ENCODE measurements around the gene P2RX2.

The P2RX2 gene

DNA sequence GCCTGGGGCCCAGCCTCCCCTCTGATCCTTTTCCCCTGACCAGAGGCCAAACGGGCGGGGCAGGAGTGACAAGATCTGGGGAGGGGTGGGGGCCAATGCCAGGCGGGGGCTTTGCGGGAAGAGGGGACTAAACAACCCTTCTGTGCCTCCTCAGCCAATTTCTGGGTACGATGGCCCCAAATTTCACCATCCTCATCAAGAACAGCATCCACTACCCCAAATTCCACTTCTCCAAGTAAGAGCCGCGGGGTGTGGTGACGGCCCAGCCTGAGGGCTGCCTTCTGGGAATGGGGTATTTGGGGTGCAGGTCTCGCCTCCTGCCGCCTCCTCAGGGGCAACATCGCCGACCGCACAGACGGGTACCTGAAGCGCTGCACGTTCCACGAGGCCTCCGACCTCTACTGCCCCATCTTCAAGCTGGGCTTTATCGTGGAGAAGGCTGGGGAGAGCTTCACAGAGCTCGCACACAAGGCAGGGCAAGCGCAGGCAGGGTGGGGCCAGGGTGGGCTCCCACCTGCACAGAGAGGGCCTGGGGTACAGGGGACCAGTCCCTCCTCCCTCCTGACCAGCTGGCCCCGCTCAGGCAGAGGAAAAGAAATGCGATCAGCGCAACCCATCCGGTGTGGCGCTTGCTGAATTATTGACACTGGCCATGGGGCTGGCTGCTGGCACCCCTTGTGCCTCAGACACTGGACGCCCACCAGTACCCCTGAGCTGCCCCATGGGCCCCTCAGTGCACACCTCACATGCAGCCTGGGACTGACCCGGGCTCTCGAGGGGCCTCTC, 1.7 kb downstream of the P2RX2 start:
- no peak for DNase-seq (ENCODE audit: low read depth)

DNA sequence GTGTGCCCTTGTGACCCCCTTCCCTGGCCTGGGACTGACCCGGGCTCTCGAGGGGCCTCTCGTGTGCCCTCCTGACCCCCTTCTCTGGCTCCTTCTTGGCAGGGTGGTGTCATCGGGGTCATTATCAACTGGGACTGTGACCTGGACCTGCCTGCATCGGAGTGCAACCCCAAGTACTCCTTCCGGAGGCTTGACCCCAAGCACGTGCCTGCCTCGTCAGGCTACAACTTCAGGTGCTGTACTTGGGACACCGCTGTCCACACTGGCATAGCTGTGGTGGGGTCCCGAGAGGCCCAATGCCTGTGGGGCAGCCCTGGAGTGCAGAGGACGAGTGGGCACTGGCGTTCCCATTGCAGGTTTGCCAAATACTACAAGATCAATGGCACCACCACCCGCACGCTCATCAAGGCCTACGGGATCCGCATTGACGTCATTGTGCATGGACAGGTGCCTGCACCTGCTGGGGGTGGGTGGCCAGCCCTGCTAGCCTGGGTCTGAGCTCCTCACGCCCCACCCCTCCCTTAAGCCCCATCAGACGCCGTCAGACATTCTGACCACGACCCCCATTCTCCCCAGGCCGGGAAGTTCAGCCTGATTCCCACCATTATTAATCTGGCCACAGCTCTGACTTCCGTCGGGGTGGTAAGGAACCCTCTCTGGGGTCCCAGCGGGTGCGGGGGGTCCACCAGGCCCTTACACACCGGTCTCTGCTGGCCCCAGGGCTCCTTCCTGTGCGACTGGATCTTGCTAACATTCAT, 2.5 kb downstream of the P2RX2 start:
- DNase-seq (ENCODE audit: low read depth): no peak

DNA sequence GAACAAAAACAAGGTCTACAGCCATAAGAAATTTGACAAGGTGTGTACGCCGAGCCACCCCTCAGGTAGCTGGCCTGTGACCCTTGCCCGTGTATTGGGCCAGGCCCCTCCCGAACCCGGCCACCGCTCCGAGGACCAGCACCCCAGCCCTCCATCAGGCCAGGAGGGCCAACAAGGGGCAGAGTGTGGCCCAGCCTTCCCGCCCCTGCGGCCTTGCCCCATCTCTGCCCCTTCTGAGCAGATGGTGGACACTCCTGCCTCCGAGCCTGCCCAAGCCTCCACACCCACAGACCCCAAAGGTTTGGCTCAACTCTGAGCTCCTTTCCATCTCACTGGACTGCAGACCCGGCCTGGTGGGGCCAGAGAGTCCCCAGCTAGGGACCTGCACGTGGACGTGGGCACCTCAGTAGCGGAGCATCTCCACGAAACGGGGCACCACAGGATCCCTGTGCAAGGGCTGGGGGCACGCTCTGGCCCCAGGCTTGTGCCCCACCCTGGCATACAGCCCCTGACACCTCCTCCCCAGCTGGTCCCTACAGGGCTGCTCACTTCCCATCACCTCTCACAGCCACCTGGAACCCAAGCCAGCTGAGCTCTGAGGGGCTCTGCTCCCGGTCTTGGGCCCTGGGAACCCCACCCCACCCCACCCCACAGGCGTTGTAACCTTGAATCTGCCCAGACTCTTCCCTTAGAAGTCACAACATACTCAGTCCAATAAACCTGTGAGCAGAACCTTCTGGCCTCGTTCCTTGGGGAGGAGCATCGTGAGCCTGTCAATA, 3.3 kb downstream of the P2RX2 start:
- no peak for DNase-seq (ENCODE audit: low read depth)

DNA sequence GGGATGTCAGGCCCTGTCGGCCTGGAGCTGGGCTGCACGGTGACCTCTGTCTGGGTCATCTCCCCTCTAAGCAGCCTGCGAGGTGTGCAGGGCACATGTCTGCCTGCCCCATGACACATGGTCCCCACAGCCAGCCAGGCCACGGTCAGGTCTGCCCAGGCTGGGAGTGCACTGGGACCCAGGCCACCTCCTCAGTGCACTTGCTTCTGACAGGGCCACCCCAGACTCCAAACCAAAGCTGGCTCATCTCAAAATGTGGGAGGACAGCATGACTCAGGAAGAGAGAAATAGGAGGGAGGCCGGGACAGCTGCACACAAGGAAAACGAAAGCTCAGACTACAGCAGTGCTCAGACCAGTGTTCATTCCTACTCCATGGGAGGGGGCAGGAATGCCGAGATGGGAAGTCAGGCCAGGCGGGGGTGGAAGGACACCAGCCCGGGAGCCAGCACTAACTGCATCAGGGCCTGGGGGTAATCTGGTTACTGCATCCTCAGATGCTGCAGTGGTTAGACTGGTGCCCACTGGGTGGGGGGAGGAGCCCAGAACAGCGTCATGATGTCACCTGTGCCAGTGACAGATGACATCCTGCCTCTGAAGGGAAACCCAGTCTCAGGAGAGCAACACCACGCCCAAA, 4.0 kb downstream of the P2RX2 start:
- no peak for DNase-seq (ENCODE audit: low read depth)

DNA sequence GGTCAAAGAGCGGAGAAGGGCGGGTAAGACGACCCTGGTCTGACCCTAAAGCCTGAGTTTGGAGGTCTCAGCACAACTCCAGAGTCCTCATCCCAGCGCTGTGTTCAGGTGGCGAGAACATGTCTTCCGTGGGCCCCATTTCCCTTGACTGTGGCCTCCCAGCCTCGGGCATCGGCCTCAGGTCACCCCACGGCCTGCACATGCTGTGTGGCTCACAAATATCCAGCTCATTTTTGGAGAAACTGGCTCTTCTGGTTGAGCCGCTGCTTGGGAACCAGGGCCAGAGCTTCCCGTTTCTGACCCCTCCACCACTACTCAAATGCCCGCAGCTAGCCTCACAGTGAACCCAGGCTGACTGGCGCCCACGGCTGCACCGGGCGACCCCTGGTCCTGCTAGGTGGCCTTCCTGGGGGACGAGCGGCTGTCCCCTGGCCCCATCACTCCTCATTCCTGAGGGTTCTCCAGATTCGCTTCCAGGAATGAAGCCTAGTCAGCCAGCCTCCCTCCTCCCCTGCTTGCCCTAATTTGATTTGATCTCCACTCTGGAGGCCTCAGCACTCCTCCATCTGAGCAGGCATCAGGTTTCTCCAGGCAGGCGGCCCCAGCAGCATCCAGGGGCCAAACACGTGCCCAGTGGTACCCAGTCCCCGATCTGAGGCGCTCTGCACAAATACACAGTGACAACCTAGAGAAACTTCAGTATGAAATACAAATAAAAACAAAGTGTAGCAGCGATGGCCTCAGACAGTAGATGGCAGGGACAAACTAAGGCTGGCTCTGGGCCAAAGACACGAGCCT, 4.7 kb downstream of the P2RX2 start:
- DNase-seq (ENCODE audit: low read depth): no peak

DNA sequence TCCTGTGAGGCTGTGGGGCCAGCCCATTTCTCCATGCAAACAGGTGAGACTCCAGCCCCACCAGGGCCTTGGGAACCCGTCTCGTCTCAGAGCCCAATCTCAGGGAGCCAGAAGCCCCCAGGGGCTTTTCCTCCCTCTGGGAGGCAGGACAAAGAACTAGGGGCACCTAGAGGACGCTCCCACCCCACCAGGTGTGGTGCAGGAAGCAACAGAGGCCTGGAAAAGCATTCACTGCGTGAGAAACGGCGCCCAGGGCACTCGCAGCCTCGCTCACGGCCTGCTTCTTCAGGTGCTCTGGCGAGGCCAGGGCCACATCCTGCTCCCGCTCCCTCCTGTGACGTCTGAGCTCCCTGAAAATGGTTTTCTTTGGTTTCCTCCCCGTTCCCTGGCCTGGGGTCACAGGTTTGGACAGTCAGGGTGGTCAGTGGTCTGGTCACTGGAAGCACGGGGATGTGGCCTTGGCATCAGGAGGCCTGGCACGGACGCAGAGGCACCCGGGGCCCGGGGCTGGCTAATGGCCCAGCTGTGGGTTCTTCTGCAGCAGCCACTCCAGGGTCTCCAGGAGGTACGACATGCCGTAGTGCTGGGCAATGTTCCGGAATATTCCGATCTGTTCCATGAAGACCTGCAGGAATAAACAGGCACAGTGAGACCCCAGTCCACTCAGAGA, 5.7 kb downstream of the P2RX2 start:
- DNase-seq (ENCODE audit: low read depth): no peak

DNA sequence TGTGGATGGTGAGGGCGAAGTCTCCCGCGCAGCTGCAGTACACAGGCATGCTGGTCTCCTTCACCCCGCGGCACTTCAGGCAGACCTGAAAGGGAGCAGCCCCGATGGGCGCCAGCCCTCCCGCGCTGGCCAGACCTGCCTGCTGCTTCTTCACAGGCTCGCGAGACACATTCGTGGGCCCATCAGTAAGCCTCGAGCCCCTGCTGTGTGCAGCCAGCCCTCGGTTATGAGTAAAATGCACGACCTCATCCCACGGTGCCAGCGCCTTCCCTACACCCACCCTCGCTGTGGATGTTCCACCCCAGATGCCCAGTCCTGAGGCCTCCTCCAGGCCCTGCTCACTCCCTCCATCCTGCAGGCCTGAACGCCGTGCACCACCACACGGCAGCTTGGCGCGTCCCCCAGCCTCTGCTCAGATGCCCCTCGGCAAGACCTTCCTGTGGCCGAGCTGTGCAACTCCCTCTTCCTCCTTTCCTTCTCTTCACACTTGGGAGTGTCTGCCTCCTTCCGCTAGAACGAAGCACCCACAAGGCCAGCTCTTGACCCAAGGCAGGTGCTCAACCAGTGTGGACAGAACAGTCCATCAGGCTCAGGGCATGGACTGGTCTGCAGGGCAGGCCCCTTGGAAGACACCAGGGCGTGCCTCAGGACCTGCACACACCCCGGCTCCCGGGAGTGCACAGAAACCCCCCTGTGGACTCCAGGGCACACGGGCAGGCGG, 6.5 kb downstream of the P2RX2 start:
- no peak for DNase-seq (ENCODE audit: low read depth)

DNA sequence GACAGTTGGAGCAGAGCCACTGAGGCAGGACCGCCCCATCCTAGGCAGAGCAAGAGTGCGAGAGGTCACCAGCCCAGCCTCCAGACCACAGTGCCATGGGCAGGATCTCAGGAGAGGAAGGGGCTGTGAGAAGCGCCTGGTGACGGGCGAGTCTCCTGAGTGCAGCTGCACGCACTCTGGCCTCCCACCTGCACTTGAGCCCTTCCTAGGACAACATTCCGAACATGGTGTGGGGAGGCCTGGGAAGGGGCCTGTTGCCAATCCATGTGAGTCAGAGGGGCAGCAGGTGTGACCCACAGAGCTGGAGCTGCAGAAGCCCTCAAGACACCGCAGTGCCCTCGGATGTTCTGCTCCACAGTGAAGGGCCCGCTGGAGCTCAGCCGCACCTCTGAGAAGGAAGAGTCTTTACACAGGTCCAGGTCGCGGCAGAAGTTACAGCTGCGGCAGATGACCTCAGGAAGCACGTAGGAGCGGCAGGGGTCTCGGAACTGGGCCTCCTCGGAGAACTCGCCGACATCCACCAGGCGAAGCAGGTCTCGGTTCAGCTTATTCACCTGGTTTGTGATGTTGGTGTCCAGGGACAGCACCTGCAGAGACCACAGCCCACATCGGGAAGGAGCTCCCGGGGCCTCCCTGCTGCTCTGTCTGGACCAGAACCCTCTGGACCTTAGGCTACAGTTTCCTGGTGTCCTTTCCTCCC, 7.3 kb downstream of the P2RX2 start:
- DNase-seq (ENCODE audit: low read depth): no peak

DNA sequence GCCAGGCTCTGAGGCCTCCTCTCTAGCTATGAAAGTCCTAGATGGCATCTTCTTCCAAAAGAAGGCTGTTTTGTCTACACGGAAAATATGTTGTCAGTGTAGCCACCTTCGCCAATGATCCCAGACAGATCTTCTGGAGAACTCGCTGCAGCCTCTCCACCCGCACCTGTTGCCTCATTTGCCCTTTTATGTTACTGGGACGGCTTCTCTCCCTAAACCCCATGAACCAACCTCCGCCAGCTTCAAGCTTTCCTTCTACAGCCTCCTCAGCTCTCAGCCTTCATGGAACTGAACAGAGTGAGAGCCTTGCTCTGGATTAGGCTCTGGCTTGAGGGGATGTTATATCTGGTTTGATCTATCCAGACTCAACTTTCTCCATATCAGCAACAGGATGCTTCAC, 10.8 kb downstream of the P2RX2 start:
- no peak for DNase-seq (ENCODE audit: low read depth)

DNA sequence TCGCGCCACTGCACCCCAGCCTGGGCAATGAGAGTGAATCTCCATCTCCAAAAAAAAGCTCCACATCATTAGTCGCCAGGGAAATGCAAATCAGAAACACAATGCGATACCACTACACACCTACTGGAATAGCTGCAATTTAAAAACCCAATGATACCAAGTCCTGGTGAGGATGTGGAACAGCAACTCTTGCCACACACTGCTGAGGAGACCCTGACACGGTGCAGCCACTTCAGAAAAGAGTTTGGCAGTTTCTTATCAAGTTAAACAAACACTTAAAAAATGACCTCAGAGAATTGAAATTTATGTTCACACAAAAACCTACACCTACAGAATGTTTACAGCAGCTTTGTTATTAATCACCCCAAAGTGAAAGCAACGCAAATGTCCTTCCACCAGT, 12.1 kb downstream of the P2RX2 start:
- no peak for DNase-seq (ENCODE audit: low read depth)

DNA sequence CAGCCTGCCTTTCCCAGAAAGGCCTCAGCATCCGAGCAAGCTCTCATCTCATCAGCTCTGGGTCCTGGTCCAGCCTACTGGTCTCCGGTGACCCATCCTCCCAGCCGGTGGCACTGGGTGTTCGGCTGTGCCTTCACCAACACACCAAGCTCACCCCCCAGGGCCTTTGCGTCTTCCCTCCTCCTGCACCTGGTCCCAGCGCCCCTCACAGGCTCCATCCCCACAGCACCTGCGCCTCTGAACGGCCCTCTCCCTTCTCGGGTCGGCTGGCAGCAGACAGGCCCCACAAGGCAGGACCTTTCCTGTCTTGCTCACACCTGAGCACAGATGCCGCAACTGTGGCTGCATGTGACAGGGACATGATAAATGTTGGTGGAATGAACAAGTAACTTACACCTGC, 13.1 kb downstream of the P2RX2 start:
- no peak for DNase-seq (ENCODE audit: low read depth)

DNA sequence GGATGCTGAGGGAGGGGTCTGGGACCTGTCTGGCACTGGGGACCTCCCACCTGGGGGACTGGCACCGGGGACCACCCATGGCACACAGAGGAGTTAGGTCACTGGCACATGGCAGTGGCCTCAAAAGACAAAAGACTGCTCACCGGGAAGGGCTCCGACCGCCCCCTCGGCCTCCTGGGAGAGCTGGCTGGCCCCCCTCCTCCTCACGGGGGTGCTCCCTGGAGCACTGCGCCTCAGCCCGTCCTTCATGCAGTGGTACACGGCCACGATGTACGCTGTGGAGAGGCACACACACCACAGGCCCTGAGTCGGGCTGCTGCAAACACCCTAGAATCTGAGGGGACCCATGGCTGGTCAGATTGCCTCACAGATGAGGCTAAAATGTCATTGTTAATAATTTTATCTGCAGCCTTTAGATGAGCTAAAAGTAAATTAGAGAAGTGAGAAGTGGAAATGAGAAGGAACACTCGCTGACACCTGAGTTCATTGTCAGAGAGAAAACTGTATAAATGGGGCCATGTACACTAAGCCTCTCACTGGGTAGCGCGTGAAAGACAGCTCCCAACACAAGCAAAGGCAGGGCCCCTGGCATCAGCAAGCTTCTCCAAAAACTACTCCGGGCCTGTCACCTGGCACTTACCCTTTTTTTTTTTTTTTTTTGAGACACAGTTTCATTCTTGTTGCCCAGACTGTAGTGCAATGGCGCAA, 14.1 kb downstream of the P2RX2 start:
- no peak for DNase-seq (ENCODE audit: low read depth)

DNA sequence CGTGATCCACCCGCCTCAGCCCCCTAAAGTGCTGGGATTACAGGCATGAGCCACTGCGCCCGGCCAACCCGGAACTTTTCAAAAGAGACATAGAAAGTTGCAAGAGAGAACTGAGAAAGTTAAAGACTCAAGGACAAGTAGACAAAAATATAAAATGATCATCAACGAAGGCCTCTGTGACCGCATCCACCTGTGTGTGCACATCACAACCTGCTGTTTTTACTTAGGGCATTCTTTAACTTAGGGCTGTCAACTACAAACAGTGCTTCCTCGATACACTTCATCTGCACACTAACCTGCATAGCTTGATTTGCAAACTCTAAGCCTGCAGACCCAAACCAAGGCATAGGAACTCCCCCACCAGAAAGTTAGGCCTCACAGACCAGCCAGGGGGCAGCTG, 14.8 kb downstream of the P2RX2 start:
- no peak for DNase-seq (ENCODE audit: low read depth)

DNA sequence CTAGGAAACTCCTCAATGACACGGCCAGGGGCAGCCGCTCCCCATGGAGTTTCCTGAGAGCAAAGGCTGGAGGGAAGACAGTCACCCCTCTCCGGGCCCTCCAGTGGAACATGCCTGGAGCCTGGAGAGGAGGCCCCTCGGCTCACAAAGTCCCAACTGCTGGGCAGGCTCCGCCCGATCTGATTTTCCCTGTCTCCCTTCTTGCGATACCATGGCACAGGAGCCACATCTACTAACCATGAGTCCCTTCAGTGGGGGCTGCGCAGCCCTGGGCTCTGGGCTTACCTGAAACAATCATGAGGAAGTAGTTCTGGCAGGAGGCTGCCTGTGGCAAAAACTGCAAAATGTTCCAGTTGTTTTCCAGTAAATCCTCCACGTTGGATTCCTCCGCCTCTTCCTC, 15.3 kb downstream of the P2RX2 start:
- DNase-seq (ENCODE audit: low read depth): no peak

DNA sequence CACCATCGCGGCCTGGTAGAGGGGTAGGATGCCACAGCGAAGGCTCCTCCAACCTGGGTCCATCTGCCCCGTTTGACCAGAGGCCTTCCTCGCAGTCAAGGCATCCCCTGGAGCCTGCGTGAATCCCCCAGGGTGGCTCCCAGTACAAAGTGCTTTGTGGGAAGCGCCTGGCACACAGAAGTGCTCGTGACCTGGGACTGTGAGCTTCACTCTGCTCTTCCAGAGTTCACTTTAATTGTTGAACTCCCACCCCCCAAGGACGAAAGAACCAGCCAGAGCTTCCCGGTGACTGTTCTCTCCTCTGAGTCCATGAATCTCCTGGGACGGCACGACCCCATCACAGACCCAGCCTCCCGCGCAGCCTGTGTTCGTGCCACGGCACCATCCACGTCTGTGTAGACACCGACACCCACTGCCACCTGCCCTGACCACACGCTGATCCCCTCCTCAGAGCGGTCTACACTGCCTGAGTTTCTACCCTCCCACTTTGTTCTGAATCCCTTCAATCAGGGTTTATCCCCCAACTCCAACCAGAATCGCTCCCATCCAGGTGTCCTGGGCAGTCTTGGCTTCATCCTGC, 15.9 kb downstream of the P2RX2 start:
- no peak for DNase-seq (ENCODE audit: low read depth)

DNA sequence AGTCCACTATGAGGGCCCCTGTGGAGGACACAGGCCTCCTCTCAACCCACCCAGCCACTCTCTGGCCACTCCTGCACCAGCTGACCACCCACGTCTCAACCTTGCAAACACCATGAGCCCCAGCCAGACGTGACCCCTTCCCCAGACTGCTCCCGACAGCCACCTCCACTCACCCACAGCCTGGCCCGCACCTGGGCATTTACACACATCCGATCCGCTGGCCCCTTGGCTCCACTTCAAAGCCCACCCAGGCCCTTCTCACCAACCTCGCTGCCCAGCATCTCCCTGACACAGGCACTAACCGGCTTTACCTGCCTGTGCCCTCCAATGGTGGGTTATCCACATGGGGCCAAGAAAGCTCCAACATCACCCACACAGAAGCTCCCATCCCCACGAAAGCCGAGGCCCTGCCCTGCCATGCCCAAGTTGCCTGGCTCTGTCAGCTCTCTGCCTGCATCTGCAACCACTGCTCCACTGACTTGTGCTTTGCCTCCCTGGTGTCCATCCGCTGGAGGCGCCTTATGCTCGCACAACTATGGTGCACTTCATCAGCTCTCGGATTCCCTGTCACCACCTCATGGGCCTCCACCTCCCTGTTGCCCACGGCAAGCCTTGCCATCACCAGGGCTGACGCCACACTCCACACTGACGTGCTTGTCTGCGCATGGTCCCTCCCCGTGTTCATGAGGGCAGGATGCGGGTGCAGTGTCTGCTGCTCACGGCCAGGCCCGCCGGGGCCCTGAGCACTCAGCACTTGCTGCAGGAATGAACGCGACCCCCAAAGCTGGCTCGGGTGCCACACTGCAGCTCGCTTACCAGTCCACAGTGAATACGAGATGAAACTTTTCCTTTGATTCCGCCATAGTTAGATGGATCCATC, 16.7 kb downstream of the P2RX2 start:
- DNase-seq (ENCODE audit: low read depth): no peak

DNA sequence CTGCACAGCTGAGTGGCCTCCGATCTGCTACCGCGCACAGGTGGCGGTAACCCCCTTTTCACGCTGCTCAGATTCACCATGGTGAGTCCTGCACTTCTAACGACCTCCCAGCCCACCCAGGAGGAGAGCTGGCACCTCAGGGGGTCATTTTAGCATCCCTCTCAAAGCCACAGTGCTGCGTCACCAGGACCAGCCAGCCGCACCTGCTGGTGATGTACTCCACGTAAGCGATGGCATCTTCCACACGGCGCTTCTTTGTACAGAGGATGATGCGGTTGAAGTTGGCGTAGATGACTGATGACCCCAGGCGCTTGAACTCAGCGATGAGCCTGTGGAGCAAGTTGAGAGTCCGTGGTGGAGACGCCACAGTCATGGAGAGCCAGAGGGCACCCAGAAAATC, 19.2 kb downstream of the P2RX2 start:
- DNase-seq (ENCODE audit: low read depth): no peak

Data from HS-27A (cell line).